SK-N-SH treated with all-trans-retinoic acid at 6 μM for 48 hours (cell line): ENCODE results near the gene NUP42.

ENCODE experiments used
- ARNTL ChIP-seq: fragments of 450-650 bp; formaldehyde crosslinking; IDR thresholded peaks from 2 replicates; pipeline ENCODE4 v1.5.0; 2020; ENCODE audit warnings: low read depth, mild to moderate bottlenecking, moderate library complexity, borderline replicate concordance
- CREB5 ChIP-seq: fragments of 250-450 bp; sonication (Bioruptor Pico); IDR thresholded peaks from 2 replicates; pipeline ENCODE4 v1.5.1; 2020; ENCODE audit warnings: low read depth, mild to moderate bottlenecking, moderate library complexity
- GLIS3 ChIP-seq: fragments of 250-450 bp; sonication (Bioruptor Pico); IDR thresholded peaks from 2 replicates; pipeline ENCODE4 v1.5.0; 2020; ENCODE audit warnings: mild to moderate bottlenecking, moderate library complexity
- SNAI2 ChIP-seq: fragments of 250-450 bp; sonication (Bioruptor Pico); IDR thresholded peaks from 2 replicates; pipeline ENCODE4 v1.5.0; 2020; ENCODE audit warnings: mild to moderate bottlenecking, moderate library complexity

GRCh38 chr7:23165316-23165715, 16.5 kb upstream of the NUP42 start:
- TF ChIP-seq CREB5 (CRISPR knock-in tag) = no peak
- TF ChIP-seq GLIS3 (CRISPR knock-in tag) = no peak
- TF ChIP-seq SNAI2 (CRISPR knock-in tag) = no peak
- TF ChIP-seq ARNTL (CRISPR knock-in tag) = no peak
